Measurements from ENCODE around the gene TIMP2. TPM values are rescaled to one million over a fixed set of nuclear protein-coding genes. Genes with fewer than 3 reads are reported as not detected.

TIMP2 gene
- total RNA-seq, 1 experiment from 2014 or later = 114 TPM

DNA sequence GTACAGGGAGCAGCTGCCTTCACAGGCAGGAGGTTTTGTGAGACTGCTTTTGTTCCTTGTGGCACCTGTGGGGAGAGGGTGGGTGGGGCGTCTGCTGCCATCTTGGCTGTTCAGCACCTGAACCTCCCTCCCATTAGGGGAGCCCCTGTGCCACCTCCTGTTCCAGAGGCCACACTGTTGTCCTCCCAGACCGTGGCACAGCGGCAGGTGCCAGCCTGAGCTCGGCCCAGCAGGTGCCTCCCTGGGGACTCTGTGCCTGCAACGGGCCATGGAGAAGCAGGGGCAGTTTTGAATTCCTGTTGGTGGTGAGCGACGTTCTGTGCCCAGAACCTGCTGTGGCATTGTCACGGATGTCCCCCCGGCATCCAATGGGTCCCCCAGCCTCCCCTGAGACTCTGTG lies 44.7 kb upstream of the TIMP2 start:
- Histone ChIP-seq H3K4me3 (no peak overlapping the region), H3F3A (ENCODE audit: insufficient read depth, low read depth) (no peaks in the 10 kb centered on the region), H4K20me1 (ENCODE audit: insufficient read depth) (no peaks in the 10 kb centered on the region; the same call in 1 of the 2 replicates), H2AFZ (no peak overlapping the region), H3K9me3 (ENCODE audit: insufficient read depth, low read depth) (no peaks in the 10 kb centered on the region), H3K36me3 (ENCODE audit: low read depth) (no peaks in the 10 kb centered on the region), H3K9me2 (ENCODE audit: insufficient read depth) (no peaks in the 10 kb centered on the region), H3K27ac (no peak overlapping the region), H3K4me1 (replicated peaks; ENCODE audit: insufficient read depth) (no peaks in the 10 kb centered on the region), H3K4me2 (no peak overlapping the region), H3K79me2 (ENCODE audit: low read depth) (peaks cover 9% of the 10 kb centered on the region; the same call in 1 of the 2 replicates), H3K27me3 (ENCODE audit: insufficient read depth, low read depth) (no peaks in the 10 kb centered on the region)
- TF ChIP-seq CTCF (conservative IDR thresholded peaks at IDR 0.05) (no peak), EZH2 (IDR thresholded peaks at IDR 0.05; ENCODE audit: low read depth) (no peak)
- intact Hi-C loops (cut with micrococcal nuclease; ENCODE audit: unreplicated experiment) = loop anchor here (2.0 to 5.0 kb wide), 2 partner anchors 38 to 97 kb away; no protein-coding TSS in a partner anchor
- ChIA-PET POLR2A (ENCODE audit: unreplicated experiment) (interaction anchor here (1.0 kb wide), 1 partner anchor 12 kb away, joined by 3 read pairs; no protein-coding TSS in a partner anchor), CTCF (no interaction called here)
- BruUV-seq (replicated peaks) = no TSS peak
- DNase-seq = no peak

DNA sequence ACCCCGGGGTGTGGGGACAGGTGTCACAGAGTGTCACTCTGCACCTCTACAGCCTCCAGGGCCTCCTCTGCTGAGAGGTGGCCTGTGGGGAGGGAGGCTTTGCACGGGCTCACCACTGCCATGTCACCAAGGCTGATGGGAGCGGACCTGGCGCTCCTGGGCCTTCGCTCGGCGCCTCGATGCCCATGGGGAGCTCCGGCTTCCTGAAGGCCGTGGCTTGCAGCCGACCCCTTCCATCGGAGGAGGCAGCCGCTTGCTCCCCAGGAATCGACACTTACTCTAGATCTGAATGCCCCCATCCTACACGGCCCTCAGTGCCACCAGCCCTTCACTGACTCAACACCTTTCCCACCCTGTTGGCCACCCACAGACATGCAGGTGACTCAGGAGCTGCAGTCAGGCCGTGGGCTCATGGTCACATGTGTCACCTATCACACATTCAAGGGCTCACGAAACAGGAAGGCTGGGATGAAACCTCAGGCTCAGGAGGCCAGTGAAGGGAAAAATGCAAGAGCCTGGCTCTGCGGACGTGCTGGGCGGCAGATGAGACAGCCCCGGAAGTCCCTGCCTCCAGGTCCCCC lies 42.7 kb upstream of the TIMP2 start:
- no peak for TF ChIP-seq EZH2 (IDR thresholded peaks at IDR 0.05; ENCODE audit: low read depth)
- TF ChIP-seq CTCF (conservative IDR thresholded peaks at IDR 0.05) = no peak
- no peaks in the 10 kb centered on the region for H3K9me2 ChIP-seq (ENCODE audit: insufficient read depth)
- H3K9me3 ChIP-seq (ENCODE audit: insufficient read depth, low read depth) = no peaks in the 10 kb centered on the region
- ChIA-PET CTCF (no interaction called here), POLR2A (ENCODE audit: unreplicated experiment) (no interaction called here)
- H3K4me2 ChIP-seq = no peak overlapping the region
- H3K79me2 ChIP-seq (ENCODE audit: low read depth) = peaks cover 9% of the 10 kb centered on the region; the same call in 1 of the 2 replicates
- no peaks in the 10 kb centered on the region for H3K36me3 ChIP-seq (ENCODE audit: low read depth)
- no peak overlapping the region for H2AFZ ChIP-seq
- no TSS peak for BruUV-seq (replicated peaks)
- H3K27me3 ChIP-seq (ENCODE audit: insufficient read depth, low read depth) = no peaks in the 10 kb centered on the region
- no peaks in the 10 kb centered on the region for H3F3A ChIP-seq (ENCODE audit: insufficient read depth, low read depth)
- H4K20me1 ChIP-seq (ENCODE audit: insufficient read depth) = no peaks in the 10 kb centered on the region; the same call in 1 of the 2 replicates
- intact Hi-C loops (cut with micrococcal nuclease; ENCODE audit: unreplicated experiment) = no loop called here
- H3K4me3 ChIP-seq = no peak overlapping the region
- H3K4me1 ChIP-seq (replicated peaks; ENCODE audit: insufficient read depth) = peaks cover 9% of the 10 kb centered on the region; the same call in 1 of the 2 replicates
- no peak for DNase-seq
- H3K27ac ChIP-seq = no peak overlapping the region

- H3K9me3 ChIP-seq (ENCODE audit: insufficient read depth, low read depth) = no peaks in the 10 kb centered on the region
- H4K20me1 ChIP-seq (ENCODE audit: insufficient read depth) = no peaks in the 10 kb centered on the region; the same call in 1 of the 2 replicates
- ChIA-PET POLR2A (ENCODE audit: unreplicated experiment) (no interaction called here), CTCF (no interaction called here)
- H3K4me3 ChIP-seq = no peak overlapping the region
- H2AFZ ChIP-seq = no peak overlapping the region
- peaks cover 9% of the 10 kb centered on the region; the same call in 1 of the 2 replicates for H3K79me2 ChIP-seq (ENCODE audit: low read depth)
- intact Hi-C loops (cut with micrococcal nuclease; ENCODE audit: unreplicated experiment) = no loop called here
- H3K4me2 ChIP-seq = no peak overlapping the region
- DNase-seq = no peak
- no peaks in the 10 kb centered on the region for H3K9me2 ChIP-seq (ENCODE audit: insufficient read depth)
- no peaks in the 10 kb centered on the region for H3K36me3 ChIP-seq (ENCODE audit: low read depth)
- 0 out of 2 replicates have a peak, but pooled peaks cover 7% of the 10 kb centered on the region for H3F3A ChIP-seq (ENCODE audit: insufficient read depth, low read depth)
- peaks cover 17% of the 10 kb centered on the region for H3K4me1 ChIP-seq (replicated peaks; ENCODE audit: insufficient read depth)
- no TSS peak for BruUV-seq (replicated peaks)
- no peaks in the 10 kb centered on the region for H3K27me3 ChIP-seq (ENCODE audit: insufficient read depth, low read depth)
- H3K27ac ChIP-seq = no peak overlapping the region
- TF ChIP-seq EZH2 (IDR thresholded peaks at IDR 0.05; ENCODE audit: low read depth) = no peak
- TF ChIP-seq CTCF (conservative IDR thresholded peaks at IDR 0.05) = no peak
These were observed 41.9 kb upstream of the TIMP2 start for GRCh38 chr17:78966910-78967600.
